Measurements from ENCODE around the gene CHRNA4. TPM values are rescaled to one million over a fixed set of nuclear protein-coding genes. Genes with fewer than 3 reads are reported as not detected.

The CHRNA4 gene
- total RNA-seq, 4 donors from 2014 or later: 0.20 TPM; not detected in 3

GRCh38 chr20:63359937-63360849, 956 bp downstream of the CHRNA4 start:
- H3K27me3 ChIP-seq: peaks cover 64% of the 10 kb centered on the region
- no peaks in the 10 kb centered on the region for H3K36me3 ChIP-seq
- TF ChIP-seq POLR2A (IDR thresholded peaks at IDR 0.05) (no peak), POLR2AphosphoS5 (IDR thresholded peaks at IDR 0.05) (no peak), EP300 (IDR thresholded peaks at IDR 0.05; ENCODE audit: low read depth) (no peak), CTCF (IDR thresholded peaks at IDR 0.05) (no peak)
- in situ Hi-C loops (cut with MboI; ENCODE audit: low pct_ligation_motif_present in 1 of 4, low pct_unique_long_range_greater_than_20kb in 1 of 4, low sequenced_read_pairs in 3 of 4) (no loop called here), intact Hi-C loops (cut with DNase I; ENCODE audit: low total_unique reads) (no loop called here)
- WGBS, 2 donors (ENCODE audit: low coverage in 1 of 2): 38 to 50% methylated on average over 6 to 31 of the region's 38 CpGs
- H3K27ac ChIP-seq: no peak overlapping the region
- DNase-seq: no peak
- H3K4me1 ChIP-seq: peaks cover 0 to 6% (median 2%) of the 10 kb centered on the region in 4 donors
- H3K4me3 ChIP-seq: no peak overlapping the region
- H3K9me3 ChIP-seq: no peaks in the 10 kb centered on the region

- peaks cover 64% of the 10 kb centered on the region for H3K27me3 ChIP-seq
- no peaks in the 10 kb centered on the region for H3K9me3 ChIP-seq
- H3K4me3 ChIP-seq: no peak overlapping the region
- DNase-seq: no peak
- H3K36me3 ChIP-seq: no peaks in the 10 kb centered on the region
- intact Hi-C loops (cut with DNase I; ENCODE audit: low total_unique reads) (no loop called here), in situ Hi-C loops (cut with MboI; ENCODE audit: low pct_ligation_motif_present in 1 of 4, low pct_unique_long_range_greater_than_20kb in 1 of 4, low sequenced_read_pairs in 3 of 4) (no loop called here)
- no peak overlapping the region for H3K27ac ChIP-seq
- H3K4me1 ChIP-seq: peaks cover 0 to 6% (median 2%) of the 10 kb centered on the region in 4 donors
- 70% methylated on average over 37 of the region's 42 CpGs; no CpG with 5 or more reads in 1 of the 2 donors for WGBS, 2 donors (ENCODE audit: low coverage in 1 of 2)
- TF ChIP-seq EP300 (IDR thresholded peaks at IDR 0.05; ENCODE audit: low read depth): no peak
- TF ChIP-seq CTCF (IDR thresholded peaks at IDR 0.05): no peak
- TF ChIP-seq POLR2AphosphoS5 (IDR thresholded peaks at IDR 0.05): no peak
- TF ChIP-seq POLR2A (IDR thresholded peaks at IDR 0.05): no peak
Measured at GRCh38 chr20:63359164-63359934, 1.8 kb downstream of the CHRNA4 start.

DNA sequence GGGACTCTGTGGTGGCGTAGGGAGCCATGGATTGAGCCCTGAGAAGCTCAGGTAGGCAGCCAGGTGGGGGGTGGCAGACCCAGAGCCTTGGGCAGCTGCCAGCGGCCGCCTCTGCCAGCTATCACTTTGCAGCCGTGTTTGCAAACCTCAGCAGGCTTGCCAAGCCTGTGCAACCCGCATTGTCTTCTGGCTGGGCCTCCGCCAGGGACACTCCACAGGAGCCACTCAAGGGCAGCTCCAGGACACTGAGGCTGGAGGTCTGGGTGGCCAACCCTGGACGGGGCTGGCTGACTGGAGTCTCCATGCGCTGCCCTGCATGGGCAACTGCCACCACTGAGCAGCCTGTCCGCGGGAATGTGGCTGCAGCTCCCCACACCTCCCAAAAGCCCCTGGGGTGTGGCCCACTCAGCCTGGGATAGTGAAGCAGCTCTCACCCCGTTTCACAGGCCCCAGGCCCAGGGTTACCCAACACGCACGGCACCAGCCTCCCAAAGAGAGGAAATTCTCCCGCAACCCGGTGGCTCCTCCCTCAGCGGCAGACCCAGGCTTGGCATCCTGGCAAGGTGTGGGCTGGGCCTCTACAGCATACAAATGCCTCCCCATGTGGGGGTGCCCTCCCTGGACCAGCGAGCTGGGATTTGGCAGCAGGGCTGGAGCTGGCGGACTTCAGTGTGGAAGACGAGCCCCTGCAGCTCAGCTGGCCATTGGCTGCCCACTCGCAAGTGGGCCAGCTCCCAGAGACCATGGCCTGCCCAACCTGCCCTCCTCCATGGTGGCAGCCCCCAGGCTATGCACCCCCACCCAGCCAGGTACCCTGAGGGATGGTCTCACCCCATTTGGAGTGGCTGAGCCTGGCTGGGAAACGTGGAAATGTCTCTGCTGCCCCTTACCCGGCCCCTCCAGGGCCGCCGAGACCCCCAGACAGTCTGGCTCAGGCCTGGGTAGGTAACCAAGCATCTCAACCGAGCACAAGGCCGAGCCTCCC, 2.9 kb downstream of the CHRNA4 start:
- H3K27ac ChIP-seq: no peak overlapping the region
- intact Hi-C loops (cut with DNase I; ENCODE audit: low total_unique reads): no loop called here
- WGBS, 2 donors (ENCODE audit: low coverage in 1 of 2): 67% methylated on average over 24 of the region's 26 CpGs; no CpG with 5 or more reads in 1 of the 2 donors
- in situ Hi-C loops (cut with MboI; ENCODE audit: low pct_ligation_motif_present in 1 of 4, low pct_unique_long_range_greater_than_20kb in 1 of 4, low sequenced_read_pairs in 3 of 4): no loop called here
- DNase-seq: no peak
- H3K36me3 ChIP-seq: no peaks in the 10 kb centered on the region
- TF ChIP-seq POLR2AphosphoS5 (IDR thresholded peaks at IDR 0.05): no peak
- TF ChIP-seq POLR2A (IDR thresholded peaks at IDR 0.05): no peak
- no peak for TF ChIP-seq CTCF (IDR thresholded peaks at IDR 0.05)
- no peak for TF ChIP-seq EP300 (IDR thresholded peaks at IDR 0.05; ENCODE audit: low read depth)
- H3K9me3 ChIP-seq: no peaks in the 10 kb centered on the region
- peaks cover 0 to 6% (median 2%) of the 10 kb centered on the region in 4 donors for H3K4me1 ChIP-seq
- no peak overlapping the region for H3K4me3 ChIP-seq
- peaks cover 55% of the 10 kb centered on the region for H3K27me3 ChIP-seq
